Stomach (tissue), 4 donors: Measurements from ENCODE around the gene CKB.

Source experiments
- CTCF ChIP-seq, 7 experiments: fragments of 450-650 bp in 4 of 7; fragments of 200-600 bp in 3 of 7; sonication (generic) in 3 of 7; IDR thresholded peaks; one replicate each; pipeline ENCODE4 v1.5.1; 2016 to 2019; ENCODE audit warnings: antibody characterized with exemption in 7 of 7, control low read depth in 2 of 7, mild to moderate bottlenecking in 1 of 7
- POLR2A ChIP-seq, 4 donors: fragments of 450-650 bp; IDR thresholded peaks; one replicate each; pipeline ENCODE4 v1.6.1; 2016; ENCODE audit warnings: antibody characterized with exemption in 4 of 4, control low read depth in 2 of 4, mild to moderate bottlenecking in 1 of 4, moderate library complexity in 1 of 4
- POLR2AphosphoS5 ChIP-seq, 3 donors: sonication (generic); formaldehyde crosslinking; IDR thresholded peaks; one replicate each; pipeline ENCODE4 v1.6.1; 2016; ENCODE audit warnings: antibody characterized with exemption in 3 of 3

GRCh38 chr14:103520657-103521437 lies 1.8 kb downstream of the CKB start:
- TF ChIP-seq CTCF (IDR thresholded peaks at IDR 0.05) (peak in 5 of 7 experiments; percentile 42 to 66 (median 44)), POLR2A (IDR thresholded peaks at IDR 0.05) (no peak), POLR2AphosphoS5 (IDR thresholded peaks at IDR 0.05) (peak; percentile 20 to 73 (median 73))
